GM19395 (cell line): Measurements from ENCODE around the gene C17orf113.

Experiments used
- ATAC-seq: cut with Tn5 transposase; IDR thresholded peaks from one replicate; pipeline ENCODE4 v1.9.1; 2021; ENCODE audit warnings: mild to moderate bottlenecking, moderate library complexity; ENCODE audit not compliant: unreplicated experiment

Gene C17orf113

GRCh38 chr17:42072323-42073187 is 22.2 kb upstream of the C17orf113 start:
- no peak for ATAC-seq

GRCh38 chr17:42071810-42072209 is 21.4 kb upstream of the C17orf113 start:
- no peak for ATAC-seq

- no peak for ATAC-seq
Measured at GRCh38 chr17:42068979-42069378, 18.6 kb upstream of the C17orf113 start.

- no peak for ATAC-seq
Measured at GRCh38 chr17:42067371-42068091, 17.1 kb upstream of the C17orf113 start.

GRCh38 chr17:42065201-42065600 is 14.8 kb upstream of the C17orf113 start:
- ATAC-seq = no peak

GRCh38 chr17:42062681-42063080 is 12.3 kb upstream of the C17orf113 start:
- ATAC-seq = no peak

GRCh38 chr17:42061646-42062487 is 11.5 kb upstream of the C17orf113 start:
- ATAC-seq = no peak

- no peak for ATAC-seq
Measured at GRCh38 chr17:42060231-42060630, 9.8 kb upstream of the C17orf113 start.

- no peak for ATAC-seq
Measured at GRCh38 chr17:42059815-42060214, 9.4 kb upstream of the C17orf113 start.

GRCh38 chr17:42058063-42058462 is 7.7 kb upstream of the C17orf113 start:
- no peak for ATAC-seq

GRCh38 chr17:42056635-42057034 is 6.2 kb upstream of the C17orf113 start:
- ATAC-seq = no peak

GRCh38 chr17:42055496-42055895 is 5.1 kb upstream of the C17orf113 start:
- no peak for ATAC-seq

GRCh38 chr17:42055027-42055426 is 4.6 kb upstream of the C17orf113 start:
- no peak for ATAC-seq

- no peak for ATAC-seq
Measured at GRCh38 chr17:42053731-42054500, 3.5 kb upstream of the C17orf113 start.

- no peak for ATAC-seq
Measured at GRCh38 chr17:42052346-42052877, 2.0 kb upstream of the C17orf113 start.

GRCh38 chr17:42051645-42052044 is 1.2 kb upstream of the C17orf113 start:
- no peak for ATAC-seq

- no peak for ATAC-seq
Measured at GRCh38 chr17:42051013-42051400, 606 bp upstream of the C17orf113 start.

- no peak for ATAC-seq
Measured at GRCh38 chr17:42049834-42050392, 488 bp downstream of the C17orf113 start.

- ATAC-seq = no peak
Measured at GRCh38 chr17:42047343-42047742, 3.1 kb downstream of the C17orf113 start.

GRCh38 chr17:42045719-42046118 is 4.7 kb downstream of the C17orf113 start:
- ATAC-seq = no peak
